GM19324 (cell line): ENCODE results near the gene PODXL.

ENCODE experiments used
- ATAC-seq: cut with Tn5 transposase; IDR thresholded peaks from one replicate; pipeline ENCODE4 v1.9.1; 2021; ENCODE audit warnings: mild to moderate bottlenecking, moderate library complexity; ENCODE audit not compliant: unreplicated experiment, low FRiP score

The PODXL gene

GRCh38 chr7:131556053-131556908, at the start of gene PODXL:
Gene PODXL, minus strand, starts transcription at chr7:131556628. Its CDS starts 269 bp downstream, at chr7:131556359.
- peak; percentile 79 for ATAC-seq

GRCh38 chr7:131605280-131605878, 49.0 kb upstream of the PODXL start:
- no peak for ATAC-seq

DNA sequence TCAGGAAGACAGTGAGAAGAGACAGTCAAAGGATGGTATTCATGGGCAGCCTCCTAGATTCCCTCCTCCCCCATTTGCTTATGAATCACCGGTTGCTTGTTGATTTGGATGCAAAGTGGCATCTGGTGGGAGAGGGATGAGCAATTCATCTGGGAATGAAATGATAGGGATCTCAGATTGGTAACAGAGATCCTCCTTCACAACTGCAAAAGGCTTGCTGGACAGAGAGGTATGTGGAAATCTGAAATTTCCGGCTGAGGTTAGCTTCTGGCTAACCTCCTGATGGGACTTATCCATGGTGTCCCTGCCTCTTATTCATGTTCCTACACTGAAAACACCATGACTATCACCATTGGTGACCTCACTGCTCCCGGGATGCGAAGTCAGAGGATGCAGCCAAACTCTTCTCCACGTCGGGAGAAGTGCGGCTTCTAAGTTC, 48.4 kb upstream of the PODXL start:
- no peak for ATAC-seq

- ATAC-seq, result no peak
These were observed 47.5 kb upstream of the PODXL start for GRCh38 chr7:131603932-131604331.

DNA sequence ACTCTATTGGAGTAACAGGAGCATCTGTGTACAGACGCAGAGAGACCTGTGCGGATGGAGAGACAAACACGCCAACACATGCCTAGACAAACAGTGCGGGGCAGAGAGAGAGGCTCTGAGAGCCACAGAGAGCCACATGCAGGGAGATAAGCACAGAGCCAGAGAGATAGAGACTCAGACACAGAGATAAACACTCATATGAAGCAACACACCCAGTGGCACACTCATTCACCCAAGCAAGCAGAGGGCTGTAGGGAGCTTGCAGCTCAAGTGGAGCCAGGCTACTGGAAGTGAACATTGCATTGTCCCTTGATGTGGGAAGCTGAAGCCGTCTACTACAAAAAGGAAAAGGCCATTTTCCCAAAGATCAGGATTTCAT, 46.6 kb upstream of the PODXL start:
- no peak for ATAC-seq

DNA sequence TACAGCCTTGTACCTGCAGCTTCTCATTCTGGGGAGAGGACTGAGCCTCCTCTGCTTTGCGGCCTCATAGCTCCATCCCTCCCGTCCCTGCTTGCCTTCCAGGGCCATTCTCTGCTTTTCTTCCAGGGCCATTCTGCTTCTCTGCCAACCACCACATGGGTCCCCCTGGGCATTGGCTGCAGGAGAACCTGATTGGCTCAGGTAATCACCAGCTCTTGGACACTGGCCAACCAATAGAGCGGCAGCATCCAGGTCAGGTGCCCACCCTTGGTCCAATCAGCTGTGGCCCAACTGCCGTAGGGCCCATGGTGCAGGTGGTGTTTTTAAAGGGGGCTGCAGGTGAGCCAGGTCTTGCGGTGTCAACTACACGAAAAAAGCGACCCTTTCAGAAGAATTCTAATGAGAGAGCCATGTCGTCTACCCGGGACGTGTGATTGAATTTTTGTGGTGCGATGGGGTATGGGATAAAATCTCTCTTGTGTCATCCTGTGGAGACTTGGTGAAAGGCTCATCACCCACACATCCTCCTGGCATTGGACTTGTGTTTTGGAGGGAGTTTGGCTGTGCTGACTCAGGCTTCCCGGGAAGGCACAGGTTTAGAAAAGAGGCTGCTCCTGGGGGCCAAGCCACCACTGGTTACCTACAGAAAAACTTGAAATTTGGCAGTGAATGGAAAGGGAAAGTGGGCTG, 46.0 kb upstream of the PODXL start:
- ATAC-seq, result no peak

- ATAC-seq, result no peak
These were observed 43.9 kb upstream of the PODXL start for GRCh38 chr7:131600085-131600881.

DNA sequence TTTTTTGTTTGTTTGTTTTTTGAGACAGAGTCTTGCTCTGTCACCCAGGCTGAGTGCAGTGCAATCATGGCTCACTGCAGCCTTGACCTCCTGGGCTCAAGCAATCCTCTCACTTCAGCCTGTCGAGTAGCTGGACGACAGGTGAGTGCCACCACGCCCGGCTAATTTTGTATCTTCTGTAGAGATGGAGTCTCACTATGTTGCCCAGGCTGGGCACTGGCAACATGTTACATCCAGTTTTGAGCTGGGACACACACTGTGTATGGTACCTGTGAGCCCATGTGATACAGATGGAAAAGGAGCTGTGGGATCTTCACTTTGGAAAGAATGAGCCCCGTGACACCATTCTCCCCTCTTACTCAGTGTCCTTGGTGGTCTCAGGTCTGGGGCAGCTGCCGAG, 40.4 kb upstream of the PODXL start:
- ATAC-seq, result no peak

DNA sequence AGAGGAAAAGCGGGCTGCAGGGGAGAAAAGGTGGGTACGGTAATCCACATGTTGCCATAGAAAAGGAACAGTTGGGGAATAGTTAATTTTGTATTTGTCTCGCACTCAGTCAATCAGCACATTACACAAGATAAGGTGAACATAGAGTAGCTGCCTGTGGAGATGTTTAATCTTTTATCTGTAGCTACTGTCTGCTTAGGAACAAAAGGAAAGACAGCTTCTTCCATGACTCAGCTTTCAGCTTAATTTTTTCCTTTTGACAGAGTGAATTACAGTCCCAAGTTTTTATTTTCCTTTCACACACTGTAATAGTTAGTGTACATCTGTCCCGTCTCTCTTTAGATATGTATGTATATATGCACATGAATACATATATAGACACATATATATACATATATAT, 39.3 kb upstream of the PODXL start:
- no peak for ATAC-seq

DNA sequence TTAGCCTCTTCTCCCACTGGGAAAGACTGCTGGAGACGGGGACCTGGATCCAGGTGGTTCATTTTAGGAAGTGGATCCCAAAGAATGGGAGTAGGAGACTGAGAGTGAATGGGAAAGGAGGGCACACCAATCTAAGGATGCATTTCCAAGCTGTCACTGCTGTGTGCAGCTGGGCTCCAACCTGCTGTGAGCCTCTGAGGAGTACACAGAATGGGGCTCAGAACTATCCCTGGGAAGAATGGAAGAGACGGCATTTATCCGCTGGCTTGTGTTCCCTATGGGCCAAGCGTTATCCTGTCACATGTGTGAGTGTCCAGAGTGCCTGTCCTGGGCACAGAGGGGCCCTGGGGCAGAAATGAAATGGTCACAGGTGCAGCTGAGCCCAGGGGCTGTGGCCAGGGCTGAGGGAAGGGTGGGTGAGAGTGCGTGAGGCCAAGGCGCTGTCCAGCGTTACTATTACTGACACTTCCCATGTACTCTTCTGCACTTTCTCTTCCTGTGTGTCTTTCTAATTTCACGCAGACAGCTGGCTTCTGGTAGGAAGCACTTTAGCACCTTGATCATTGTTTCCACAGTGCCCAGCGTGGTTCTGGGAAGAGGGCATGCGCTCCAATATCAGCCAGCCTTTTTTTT, 35.4 kb upstream of the PODXL start:
- ATAC-seq, result no peak

DNA sequence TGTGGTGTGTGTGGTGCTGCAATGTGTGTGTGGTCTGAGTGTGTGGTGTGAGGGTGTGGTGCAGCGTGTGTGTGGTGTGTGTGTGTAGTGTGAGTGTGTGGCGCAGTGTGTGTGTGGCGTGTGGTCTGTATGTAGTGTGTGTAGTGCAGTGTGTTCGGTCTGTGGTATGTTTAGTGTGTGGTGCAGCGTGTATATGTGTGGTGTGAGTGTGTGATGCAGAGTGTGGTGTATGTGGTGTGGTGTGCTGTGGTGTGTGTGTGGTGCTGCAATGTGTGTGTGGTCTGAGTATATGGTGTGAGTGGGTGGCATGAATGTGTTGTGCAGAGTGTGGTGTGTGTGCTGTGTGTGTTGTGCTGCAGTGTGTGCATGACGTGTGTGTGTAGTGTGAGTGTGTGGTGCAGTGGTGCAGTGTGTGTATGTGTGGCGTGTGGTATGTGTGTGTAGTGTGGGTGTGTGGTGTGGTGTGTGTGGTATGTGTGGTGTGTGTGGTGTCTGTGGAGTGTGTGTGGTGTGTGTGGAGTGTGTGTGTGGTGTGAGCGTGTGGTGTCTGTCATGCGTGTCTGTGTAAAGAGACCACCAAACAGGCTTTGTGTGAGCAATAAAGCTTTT, 31.0 kb upstream of the PODXL start:
- no peak for ATAC-seq

- no peak for ATAC-seq
These were observed 30.3 kb upstream of the PODXL start for GRCh38 chr7:131586759-131587158.

GRCh38 chr7:131586259-131586658, 29.8 kb upstream of the PODXL start:
- ATAC-seq, result no peak

- no peak for ATAC-seq
These were observed 27.0 kb upstream of the PODXL start for GRCh38 chr7:131583430-131583829.

GRCh38 chr7:131581241-131582051, 25.0 kb upstream of the PODXL start:
- no peak for ATAC-seq

- ATAC-seq, result no peak
These were observed 22.2 kb upstream of the PODXL start for GRCh38 chr7:131578602-131579001.

GRCh38 chr7:131574741-131575140, 18.3 kb upstream of the PODXL start:
- ATAC-seq, result no peak

- no peak for ATAC-seq
These were observed 14.0 kb upstream of the PODXL start for GRCh38 chr7:131570401-131570800.

- no peak for ATAC-seq
These were observed 12.5 kb upstream of the PODXL start for GRCh38 chr7:131568970-131569369.
